ENCODE results near the gene DRC3.
A peak's percentile ranks its signal among the peaks of the same experiment; 100 is the strongest.

Gene DRC3

DNA sequence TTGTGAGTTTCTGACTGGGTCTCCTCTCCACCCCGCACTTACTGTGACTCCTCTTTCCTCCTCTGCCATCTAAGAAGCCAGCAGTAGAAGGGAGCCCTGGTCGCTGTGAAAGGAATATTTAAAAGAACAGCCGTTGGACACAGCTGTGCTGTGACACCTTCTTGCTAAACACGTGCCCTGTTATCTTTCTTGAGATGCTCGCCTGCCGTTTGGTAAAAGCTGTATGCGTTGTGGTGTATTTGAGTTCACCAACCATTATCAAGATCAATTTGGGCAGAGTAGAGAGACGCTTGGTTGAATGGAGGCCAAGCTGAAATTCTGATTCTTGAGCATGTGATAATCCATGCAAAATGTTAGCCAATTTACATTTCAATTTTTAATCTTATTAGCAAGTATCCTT is 70.3 kb downstream of the DRC3 start (continued):
- TF ChIP-seq ZFP30 (CRISPR knock-in tag; IDR thresholded peaks at IDR 0.05) (no peak), ZC3H10 (CRISPR knock-in tag; IDR thresholded peaks at IDR 0.05) (no peak), GLIS3 (CRISPR knock-in tag; IDR thresholded peaks at IDR 0.05) (no peak), TCF4 (CRISPR knock-in tag; IDR thresholded peaks at IDR 0.05; ENCODE audit: borderline replicate concordance) (no peak), ZNF70 (CRISPR knock-in tag; IDR thresholded peaks at IDR 0.05) (no peak)

DNA sequence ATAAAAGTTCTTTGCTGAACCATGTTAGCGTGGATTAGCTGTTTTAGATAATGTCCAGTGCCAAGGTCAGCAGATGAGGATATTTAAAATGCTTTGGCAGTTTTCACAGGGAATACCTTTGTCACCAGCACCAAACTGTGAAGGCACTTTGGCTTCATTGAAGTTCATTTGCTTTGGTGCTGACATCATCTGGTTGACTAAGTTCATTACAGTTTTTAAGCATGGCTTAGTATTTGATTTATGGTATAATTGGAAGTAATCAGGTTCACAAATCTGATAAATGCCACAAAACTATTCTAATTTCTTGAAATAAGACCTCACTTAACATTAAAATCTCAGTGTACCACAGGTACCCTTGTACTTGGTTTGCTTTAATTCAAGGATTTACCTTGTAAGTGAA is 70.8 kb downstream of the DRC3 start:
- TF ChIP-seq ZNF565 (CRISPR knock-in tag; conservative IDR thresholded peaks at IDR 0.05; ENCODE audit: low read depth) (no peak), ISL1 (CRISPR knock-in tag; IDR thresholded peaks at IDR 0.05) (peak; percentile 60), ZNF70 (CRISPR knock-in tag; IDR thresholded peaks at IDR 0.05) (no peak)
- ATAC-seq: no peak

GRCh38 chr17:18044609-18045008 is 71.9 kb downstream of the DRC3 start:
- no peak for ATAC-seq
- TF ChIP-seq ESRRG (CRISPR knock-in tag; IDR thresholded peaks at IDR 0.05): no peak
- no peak for TF ChIP-seq SNAI2 (CRISPR knock-in tag; IDR thresholded peaks at IDR 0.05)
- TF ChIP-seq, protein P1, sequence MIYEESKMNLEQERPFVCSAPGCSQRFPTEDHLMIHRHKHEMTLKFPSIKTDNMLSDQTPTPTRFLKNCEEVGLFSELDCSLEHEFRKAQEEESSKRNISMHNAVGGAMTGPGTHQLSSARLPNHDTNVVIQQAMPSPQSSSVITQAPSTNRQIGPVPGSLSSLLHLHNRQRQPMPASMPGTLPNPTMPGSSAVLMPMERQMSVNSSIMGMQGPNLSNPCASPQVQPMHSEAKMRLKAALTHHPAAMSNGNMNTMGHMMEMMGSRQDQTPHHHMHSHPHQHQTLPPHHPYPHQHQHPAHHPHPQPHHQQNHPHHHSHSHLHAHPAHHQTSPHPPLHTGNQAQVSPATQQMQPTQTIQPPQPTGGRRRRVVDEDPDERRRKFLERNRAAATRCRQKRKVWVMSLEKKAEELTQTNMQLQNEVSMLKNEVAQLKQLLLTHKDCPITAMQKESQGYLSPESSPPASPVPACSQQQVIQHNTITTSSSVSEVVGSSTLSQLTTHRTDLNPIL (CRISPR knock-in tag; IDR thresholded peaks at IDR 0.05; ENCODE audit: low read depth): no peak
- TF ChIP-seq TOX (CRISPR knock-in tag; IDR thresholded peaks at IDR 0.05; ENCODE audit: borderline replicate concordance): no peak

GRCh38 chr17:18045691-18046350 is 73.2 kb downstream of the DRC3 start:
- TF ChIP-seq ZNF8 (CRISPR knock-in tag; IDR thresholded peaks at IDR 0.05): no peak
- no peak for TF ChIP-seq PPARA (CRISPR knock-in tag; IDR thresholded peaks at IDR 0.05; ENCODE audit: borderline replicate concordance)
- TF ChIP-seq CSDC2 (CRISPR knock-in tag; IDR thresholded peaks at IDR 0.05): no peak
- TF ChIP-seq ZC3H10 (CRISPR knock-in tag; IDR thresholded peaks at IDR 0.05): no peak
- TF ChIP-seq GLIS3 (CRISPR knock-in tag; IDR thresholded peaks at IDR 0.05): no peak
- no peak for TF ChIP-seq RARB (CRISPR knock-in tag; IDR thresholded peaks at IDR 0.05)
- no peak for TF ChIP-seq ZFP3 (CRISPR knock-in tag; IDR thresholded peaks at IDR 0.05)
- TF ChIP-seq ESRRG (CRISPR knock-in tag; IDR thresholded peaks at IDR 0.05): no peak
- TF ChIP-seq, protein P1 (CRISPR knock-in tag; IDR thresholded peaks at IDR 0.05; ENCODE audit: low read depth): no peak
- TF ChIP-seq ZNF70 (CRISPR knock-in tag; IDR thresholded peaks at IDR 0.05): no peak
- TF ChIP-seq, protein P2, sequence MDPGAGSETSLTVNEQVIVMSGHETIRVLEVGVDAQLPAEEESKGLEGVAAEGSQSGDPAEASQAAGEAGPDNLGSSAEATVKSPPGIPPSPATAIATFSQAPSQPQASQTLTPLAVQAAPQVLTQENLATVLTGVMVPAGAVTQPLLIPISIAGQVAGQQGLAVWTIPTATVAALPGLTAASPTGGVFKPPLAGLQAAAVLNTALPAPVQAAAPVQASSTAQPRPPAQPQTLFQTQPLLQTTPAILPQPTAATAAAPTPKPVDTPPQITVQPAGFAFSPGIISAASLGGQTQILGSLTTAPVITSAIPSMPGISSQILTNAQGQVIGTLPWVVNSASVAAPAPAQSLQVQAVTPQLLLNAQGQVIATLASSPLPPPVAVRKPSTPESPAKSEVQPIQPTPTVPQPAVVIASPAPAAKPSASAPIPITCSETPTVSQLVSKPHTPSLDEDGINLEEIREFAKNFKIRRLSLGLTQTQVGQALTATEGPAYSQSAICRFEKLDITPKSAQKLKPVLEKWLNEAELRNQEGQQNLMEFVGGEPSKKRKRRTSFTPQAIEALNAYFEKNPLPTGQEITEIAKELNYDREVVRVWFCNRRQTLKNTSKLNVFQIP (CRISPR knock-in tag; IDR thresholded peaks at IDR 0.05; ENCODE audit: borderline replicate concordance, low read depth): no peak
- TF ChIP-seq TOX (CRISPR knock-in tag; IDR thresholded peaks at IDR 0.05; ENCODE audit: borderline replicate concordance): no peak
- TF ChIP-seq, protein P3, sequence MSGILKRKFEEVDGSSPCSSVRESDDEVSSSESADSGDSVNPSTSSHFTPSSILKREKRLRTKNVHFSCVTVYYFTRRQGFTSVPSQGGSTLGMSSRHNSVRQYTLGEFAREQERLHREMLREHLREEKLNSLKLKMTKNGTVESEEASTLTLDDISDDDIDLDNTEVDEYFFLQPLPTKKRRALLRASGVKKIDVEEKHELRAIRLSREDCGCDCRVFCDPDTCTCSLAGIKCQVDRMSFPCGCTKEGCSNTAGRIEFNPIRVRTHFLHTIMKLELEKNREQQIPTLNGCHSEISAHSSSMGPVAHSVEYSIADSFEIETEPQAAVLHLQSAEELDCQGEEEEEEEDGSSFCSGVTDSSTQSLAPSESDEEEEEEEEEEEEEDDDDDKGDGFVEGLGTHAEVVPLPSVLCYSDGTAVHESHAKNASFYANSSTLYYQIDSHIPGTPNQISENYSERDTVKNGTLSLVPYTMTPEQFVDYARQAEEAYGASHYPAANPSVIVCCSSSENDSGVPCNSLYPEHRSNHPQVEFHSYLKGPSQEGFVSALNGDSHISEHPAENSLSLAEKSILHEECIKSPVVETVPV (CRISPR knock-in tag; IDR thresholded peaks at IDR 0.05): no peak
- no peak for TF ChIP-seq ZFP30 (CRISPR knock-in tag; IDR thresholded peaks at IDR 0.05)
- no peak for TF ChIP-seq TSHZ2 (CRISPR knock-in tag; IDR thresholded peaks at IDR 0.05)
- TF ChIP-seq ISL1 (CRISPR knock-in tag; IDR thresholded peaks at IDR 0.05): no peak
- no peak for TF ChIP-seq ARNTL (CRISPR knock-in tag; IDR thresholded peaks at IDR 0.05; ENCODE audit: borderline replicate concordance, low read depth)
- TF ChIP-seq BACH2 (CRISPR knock-in tag; IDR thresholded peaks at IDR 0.05; ENCODE audit: borderline replicate concordance): no peak
- TF ChIP-seq SNAI2 (CRISPR knock-in tag; IDR thresholded peaks at IDR 0.05): no peak
- TF ChIP-seq OSR1 (CRISPR knock-in tag; IDR thresholded peaks at IDR 0.05): no peak
- no peak for ATAC-seq

All from SK-N-SH treated with all-trans-retinoic acid at 6 μM for 48 hours (cell line).